Measurements from ENCODE around the gene TRHDE.

TRHDE gene

GRCh38 chr12:72272091-72272661 is at the start of gene TRHDE:
TRHDE (plus strand) TSS chr12:72272370; CDS start chr12:72272644, 274 bp downstream.
- DNase-seq = no peak

- DNase-seq = no peak
Observed at GRCh38 chr12:72226510-72226909, 45.7 kb upstream of the TRHDE start.

- DNase-seq = no peak
Observed at GRCh38 chr12:72228424-72228823, 43.7 kb upstream of the TRHDE start.

GRCh38 chr12:72230589-72230988 is 41.6 kb upstream of the TRHDE start:
- no peak for DNase-seq

DNA sequence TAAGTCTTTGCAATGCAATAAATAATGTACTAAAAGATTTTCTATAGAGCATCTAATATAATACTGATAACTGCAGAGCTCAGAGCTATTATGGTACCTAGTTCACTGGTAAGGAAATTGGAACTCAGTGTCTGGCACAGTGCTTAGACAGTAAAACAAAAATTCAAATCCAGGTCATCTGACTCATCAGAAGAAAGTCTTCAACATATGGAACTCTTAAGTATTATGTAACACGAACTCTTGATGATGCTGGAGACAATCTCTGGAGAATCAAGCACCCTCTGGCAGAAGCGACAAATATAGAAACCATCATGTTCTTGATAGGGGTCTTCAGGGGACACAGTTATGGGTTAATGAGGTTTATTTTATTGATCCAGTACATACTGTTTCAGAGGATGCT is 37.3 kb upstream of the TRHDE start:
- DNase-seq = no peak

DNA sequence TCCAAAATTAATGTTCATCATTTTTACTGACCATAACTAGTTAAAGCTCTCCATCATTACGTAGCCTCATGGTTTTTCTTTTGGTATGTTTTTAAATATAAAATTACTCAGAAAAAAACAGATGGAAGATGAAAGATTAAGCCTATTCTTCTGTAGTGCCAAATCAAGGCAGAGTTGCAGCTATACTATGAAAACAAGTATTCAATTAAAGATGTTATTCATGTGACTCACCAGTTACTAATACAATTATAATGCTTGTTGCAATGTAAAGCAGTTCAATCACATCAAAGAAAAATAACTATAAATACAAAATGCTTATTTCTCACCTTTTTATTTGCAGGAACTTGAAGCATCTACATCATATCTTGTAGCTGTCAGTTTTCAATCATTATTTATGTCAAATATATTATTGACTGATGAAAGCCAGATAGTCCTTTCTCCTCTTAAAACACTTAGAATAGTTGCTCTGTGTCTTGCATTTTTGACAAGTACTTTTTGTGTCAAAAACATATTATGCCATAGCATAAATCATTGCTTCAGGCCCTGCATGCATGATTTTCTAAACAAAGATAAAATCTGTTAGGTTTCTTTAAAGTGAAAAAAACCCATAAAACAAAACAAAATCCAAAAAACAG is 36.0 kb upstream of the TRHDE start:
- no peak for DNase-seq

- DNase-seq = no peak
Observed at GRCh38 chr12:72241552-72241951, 30.6 kb upstream of the TRHDE start.

- no peak for DNase-seq
Observed at GRCh38 chr12:72242946-72243345, 29.2 kb upstream of the TRHDE start.

GRCh38 chr12:72246370-72246769 is 25.8 kb upstream of the TRHDE start:
- no peak for DNase-seq

GRCh38 chr12:72250346-72250745 is 21.8 kb upstream of the TRHDE start:
- no peak for DNase-seq

DNA sequence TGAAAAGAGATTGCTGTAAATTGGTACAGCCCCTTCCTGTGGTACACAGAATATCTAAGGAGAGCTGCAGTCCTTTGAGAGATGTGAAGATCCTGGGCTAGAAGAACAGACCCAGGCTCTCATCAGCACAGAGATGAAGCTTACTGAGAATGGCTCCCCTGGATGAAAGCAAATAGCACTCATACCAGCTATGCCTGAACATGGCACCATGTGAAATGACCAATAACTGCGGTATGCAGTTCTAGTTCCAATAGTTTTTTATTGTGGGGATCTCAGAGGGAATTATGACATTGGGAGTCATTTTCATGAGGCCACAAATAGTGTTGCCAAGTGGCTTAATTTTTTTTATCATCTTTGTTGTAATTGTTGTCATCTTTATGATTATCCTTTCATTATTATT is 15.4 kb upstream of the TRHDE start:
- no peak for DNase-seq

DNA sequence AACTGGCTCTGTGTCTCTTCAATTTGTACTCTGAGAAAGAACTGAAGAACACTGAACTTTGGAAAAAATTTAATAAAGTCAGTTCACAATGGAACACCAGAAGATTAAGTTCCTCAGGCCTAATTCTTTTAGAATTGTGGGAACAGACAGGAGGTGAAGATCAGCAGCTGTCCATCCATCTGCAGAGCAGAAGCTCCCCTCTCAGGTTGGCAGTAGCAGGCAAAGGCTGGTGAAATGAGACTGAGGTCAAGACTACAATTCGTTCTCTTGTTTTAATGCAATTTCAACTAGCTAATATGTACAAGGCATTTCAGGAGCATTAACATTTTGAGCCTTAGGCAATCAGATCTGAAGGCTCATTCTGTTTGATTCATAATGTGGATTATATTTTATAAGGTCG is 10.3 kb upstream of the TRHDE start:
- no peak for DNase-seq

GRCh38 chr12:72264548-72265175 is 7.5 kb upstream of the TRHDE start:
- DNase-seq = peak; percentile 4

DNA sequence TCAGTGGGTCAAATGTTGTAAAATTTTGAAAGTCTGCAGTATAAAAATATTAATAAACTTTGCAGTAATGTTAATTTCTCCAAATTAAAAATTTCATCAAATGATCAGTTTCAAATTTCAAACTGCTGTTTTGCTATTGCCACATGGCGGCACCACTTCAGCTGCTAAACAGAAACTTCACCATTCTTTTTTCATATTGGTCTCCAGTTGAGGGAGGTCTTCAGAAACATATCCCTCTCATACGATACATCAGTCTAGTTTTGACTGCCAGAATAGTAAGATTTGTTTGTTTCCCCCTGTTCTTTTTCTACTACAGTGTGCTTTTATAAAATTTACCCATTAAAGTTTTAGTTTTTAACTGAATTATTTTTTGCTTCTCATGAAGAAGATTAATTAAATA is 4.2 kb upstream of the TRHDE start:
- no peak for DNase-seq

GRCh38 chr12:72268386-72268785 is 3.8 kb upstream of the TRHDE start:
- DNase-seq = no peak

DNA sequence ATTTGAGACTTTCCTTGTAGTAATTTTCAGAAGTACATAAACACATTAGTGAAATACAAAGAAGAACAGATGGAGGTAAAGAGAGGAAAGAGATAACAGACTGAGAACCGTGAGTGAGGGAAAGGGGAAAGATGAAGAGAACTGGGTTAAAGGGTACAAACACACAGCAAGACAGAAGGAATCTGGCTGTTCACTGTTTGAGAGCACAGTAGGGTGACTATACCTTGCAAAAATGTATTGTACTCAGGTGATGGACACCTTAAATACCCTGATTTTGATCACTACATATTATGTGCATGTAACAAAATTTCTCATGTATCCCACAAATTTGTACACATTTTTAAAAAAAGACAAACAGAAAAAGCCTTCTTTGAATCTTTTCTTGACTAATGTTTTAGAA is 2.7 kb upstream of the TRHDE start:
- DNase-seq = no peak

- DNase-seq = no peak
Observed at GRCh38 chr12:72270246-72270645, 1.9 kb upstream of the TRHDE start.

DNA sequence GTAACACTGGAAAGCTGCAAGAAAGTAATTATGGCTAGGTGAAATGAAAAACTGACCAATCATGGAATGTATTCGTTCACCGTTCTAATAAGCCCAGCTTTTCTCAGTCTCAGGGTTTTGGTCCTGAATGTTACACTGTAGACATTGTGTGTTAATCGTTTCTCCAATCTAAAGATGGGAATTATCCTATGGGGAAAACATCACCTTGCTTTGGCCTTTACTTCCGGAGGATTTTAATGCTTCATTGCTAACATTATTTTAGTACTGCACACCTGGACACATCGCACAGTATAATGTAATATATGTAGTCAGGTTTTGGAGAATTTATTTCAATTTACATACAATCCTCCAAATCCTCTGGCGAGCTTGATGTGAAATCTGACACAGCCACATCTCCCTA is 1.2 kb upstream of the TRHDE start:
- no peak for DNase-seq

DNA sequence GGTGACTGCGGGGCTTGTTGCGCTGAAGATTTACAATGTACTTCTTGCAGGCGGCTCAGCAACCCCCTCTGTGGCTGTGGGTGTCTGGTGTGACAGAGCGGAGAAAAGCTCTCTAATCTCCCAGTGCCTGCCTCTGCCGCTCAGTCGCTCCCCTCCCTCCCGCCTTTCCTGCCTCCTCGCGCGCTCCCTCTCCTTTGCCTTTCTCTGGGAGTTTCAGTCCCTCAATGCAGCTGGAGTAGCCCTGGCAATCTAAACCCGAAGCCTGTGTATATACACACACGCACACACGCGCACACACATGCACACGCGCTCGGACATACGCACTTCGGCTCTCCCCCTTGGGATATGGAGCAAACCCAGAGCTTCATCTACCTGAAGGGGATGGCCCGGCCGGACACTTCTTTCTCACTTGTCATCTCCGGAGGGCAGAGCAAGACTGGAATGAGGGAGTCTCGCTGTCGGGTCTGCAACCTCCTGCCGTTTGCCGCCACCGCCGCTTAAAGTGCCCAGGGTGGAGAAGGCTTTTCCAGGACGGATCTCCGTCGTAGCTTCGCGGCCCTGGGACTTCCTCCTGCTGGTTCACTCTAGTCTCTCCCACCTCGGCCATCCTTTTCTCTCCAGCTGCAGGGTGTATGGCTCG is 599 bp upstream of the TRHDE start:
- DNase-seq = no peak

GRCh38 chr12:72272731-72273498 is 745 bp downstream of the TRHDE start:
- DNase-seq = no peak

- DNase-seq = no peak
Observed at GRCh38 chr12:72273499-72273837, 1.3 kb downstream of the TRHDE start.

DNA sequence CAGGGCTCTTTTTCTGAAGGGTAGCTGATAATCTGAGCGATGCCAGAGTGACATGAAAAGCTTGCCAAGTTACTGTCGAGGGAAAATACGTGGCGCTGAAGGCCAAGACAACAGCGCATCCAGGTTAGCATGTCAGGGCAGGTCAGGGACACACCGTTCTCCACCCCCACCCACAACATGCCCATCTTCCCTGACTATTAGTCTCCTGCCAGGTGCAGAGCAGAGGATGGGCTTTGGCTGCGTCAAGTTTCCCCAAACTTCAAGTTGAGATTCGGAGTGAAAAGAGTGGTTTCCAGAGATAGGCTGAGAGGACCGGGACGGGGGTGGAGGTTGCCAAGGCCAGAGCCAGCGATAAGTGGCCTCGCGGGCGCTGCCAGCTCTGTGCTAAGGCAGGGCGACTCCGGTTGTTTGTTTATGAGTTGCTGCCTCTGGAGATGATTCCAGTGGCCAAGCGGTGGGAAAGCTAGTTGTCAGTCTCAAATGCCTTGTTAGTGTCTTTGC is 1.7 kb downstream of the TRHDE start:
- no peak for DNase-seq

GRCh38 chr12:72274931-72275330 is 2.8 kb downstream of the TRHDE start:
- DNase-seq = no peak
